ENCODE results near the gene VWC2L. TPM values are rescaled to one million over a fixed set of nuclear protein-coding genes. Genes with fewer than 3 reads are reported as not detected.
A peak's percentile ranks its signal among the peaks of the same experiment; 100 is the strongest.

Gene VWC2L
- polyA plus RNA-seq, 12 donors = not detected

DNA sequence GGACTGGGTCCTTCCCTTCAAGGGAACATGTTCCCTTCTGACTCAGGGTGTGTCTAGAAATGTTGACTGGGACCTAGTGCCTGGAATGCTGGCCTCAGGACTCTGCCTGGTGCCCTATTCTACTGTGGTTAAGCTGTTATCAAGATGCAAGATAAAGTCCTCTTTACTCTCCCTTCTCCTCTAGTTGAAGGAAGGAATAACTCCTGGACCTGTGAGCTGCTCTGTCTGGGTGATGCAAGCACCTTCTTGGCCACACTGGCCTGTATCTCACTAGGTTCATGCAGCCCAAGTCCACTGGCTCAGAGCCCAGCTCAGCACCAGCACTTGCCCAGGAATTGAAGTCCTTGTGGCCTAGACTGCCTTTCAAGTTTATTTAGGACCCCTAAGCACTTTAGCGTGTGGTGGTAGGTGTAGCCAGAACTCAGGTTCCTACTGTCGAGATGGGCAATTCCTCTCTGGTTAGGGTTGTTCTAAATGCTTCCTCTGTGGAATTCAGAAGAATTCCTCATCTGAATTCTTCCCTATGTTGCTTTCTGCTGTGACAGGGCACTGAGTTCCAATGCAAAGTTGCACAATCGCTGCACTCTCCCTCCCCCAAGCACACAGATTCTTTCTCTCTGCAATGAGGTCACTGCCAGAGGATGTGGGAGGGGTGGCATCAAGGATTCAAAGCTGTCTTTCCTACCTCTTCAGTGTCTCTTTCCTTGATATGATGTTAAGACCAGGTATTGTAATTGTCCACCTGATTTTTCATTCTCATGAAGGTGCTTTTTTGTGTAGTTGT lies 54.7 kb downstream of the VWC2L start:
- DNase-seq = no peak

DNA sequence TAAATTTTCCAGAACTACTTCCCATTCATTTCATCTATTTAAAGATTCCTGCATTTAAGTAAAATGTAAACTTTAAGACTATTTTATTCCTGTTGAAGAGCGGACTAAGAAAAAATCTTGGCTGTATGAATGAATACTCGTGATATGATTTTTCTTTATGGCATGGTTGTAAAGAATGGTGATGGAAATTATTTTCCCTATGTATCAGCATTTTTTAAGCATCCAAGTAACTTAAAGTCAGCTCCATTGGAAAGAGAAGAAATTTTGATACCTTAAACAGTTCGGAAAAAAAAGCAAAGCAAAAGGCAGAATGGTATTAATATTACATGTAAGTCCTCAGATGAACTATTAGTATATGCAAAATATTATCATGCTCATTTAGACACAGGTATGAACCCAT lies 58.9 kb downstream of the VWC2L start:
- DNase-seq = no peak

DNA sequence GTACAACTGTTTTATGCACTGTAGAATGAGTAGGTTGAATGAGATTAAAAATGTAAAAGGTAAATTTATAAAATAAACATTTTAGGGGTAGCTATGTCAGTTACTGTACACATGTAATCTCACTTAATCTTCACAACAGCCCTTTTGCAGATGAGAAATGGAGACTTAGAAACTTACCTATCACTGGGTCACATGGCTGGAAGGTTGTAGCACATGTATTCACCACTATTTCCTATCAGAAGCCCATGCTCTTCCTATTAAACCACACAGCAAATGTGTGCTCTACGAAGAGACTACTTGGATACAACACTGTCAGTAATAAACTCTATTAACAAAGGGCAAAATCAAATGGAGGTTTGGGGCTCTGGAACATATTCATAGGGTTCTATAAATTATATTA lies 60.5 kb downstream of the VWC2L start:
- DNase-seq = no peak

DNA sequence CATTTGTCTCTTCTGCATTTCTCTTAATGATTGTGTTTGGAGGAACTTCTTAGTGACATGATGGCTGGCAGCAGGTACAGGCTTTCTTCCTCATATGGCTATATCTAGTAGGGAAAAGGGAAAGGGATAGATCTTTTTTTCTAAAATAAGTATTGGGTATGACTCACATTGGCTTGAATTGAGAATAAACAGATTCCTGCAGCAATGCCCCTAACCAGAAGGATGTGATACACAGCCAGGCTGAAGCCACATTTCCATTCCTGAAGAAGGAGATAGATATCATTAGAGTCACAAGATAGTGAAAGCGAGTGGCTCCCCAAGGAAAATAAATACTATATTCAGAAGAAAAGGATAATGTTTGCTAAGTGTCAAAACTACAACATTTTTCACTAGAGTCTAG lies 61.1 kb downstream of the VWC2L start:
- DNase-seq = no peak

DNA sequence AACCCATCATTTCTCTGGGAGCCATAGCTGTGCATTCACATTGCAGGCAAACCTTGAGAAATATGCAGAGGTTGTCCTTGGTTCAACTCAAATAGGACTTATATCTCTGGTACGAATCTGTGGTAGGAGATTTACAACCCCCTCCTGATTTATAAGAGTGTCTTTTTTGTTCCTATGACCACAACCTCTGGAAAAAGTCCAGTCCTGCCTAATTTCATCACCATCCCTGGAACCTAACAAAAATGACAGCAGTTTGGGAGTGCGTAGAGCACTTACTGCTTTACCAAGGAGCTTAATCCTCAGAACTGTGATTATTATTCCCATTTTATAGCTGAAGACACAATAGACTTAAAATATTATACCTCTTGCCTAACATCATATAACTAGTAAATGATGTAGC lies 66.5 kb downstream of the VWC2L start:
- no peak for DNase-seq

DNA sequence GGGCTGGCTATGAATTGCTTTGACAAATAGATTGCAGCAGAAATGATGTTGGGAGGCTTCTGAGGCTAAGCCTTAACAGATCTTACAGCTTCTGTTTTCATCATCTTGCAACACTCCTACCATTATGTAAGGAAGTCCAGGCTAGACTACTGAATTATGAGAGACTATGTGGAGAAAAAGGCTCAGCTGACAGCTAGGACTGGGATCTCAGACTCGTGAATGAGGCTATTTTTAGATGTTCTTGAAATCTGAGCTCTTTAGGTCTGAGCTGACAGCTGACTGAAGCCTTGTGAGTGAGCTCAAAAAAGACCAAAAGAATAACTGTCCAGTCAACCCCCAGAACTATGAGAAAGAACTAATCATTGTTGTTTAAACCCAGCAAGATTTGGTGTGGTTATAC lies 70.3 kb downstream of the VWC2L start:
- peak; percentile 13 for DNase-seq

DNA sequence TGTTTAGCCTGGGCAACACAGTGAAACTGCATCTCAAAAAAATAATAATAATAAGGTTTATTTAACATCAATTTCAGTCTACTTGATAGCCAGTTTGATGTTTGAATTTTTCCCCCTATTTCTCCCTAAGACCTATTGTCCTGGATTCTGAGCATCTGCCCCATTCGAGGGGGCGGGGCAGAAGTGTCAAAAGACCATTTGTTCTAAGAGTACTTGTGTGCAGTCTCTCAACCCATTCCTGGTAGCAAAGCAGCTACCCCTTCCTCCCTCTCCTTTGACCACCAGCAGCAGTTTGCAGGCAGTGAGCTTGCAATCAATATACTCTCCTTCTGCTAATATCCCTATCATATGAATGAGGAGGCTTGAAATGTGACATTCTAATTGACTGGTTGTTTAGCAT lies 71.9 kb downstream of the VWC2L start:
- DNase-seq = no peak

DNA sequence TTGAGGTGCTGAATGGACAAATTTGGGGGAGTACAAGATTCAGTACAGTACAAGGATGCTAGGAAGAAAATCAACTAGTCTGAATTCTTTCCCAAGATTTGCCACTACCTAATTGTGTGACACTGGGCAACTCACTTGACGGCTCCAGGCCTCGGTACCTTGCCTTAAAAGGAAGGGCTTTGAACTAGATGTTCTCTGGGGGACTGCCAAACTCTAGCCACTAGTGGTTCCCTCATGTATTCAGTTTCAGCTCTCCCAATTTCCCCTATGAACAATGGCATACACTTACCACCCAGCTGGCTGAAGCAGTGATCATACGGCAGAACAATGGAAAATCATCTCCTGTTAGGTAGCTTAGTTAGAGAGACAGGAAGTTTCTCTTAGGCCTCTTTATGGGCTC lies 73.4 kb downstream of the VWC2L start:
- DNase-seq = no peak

DNA sequence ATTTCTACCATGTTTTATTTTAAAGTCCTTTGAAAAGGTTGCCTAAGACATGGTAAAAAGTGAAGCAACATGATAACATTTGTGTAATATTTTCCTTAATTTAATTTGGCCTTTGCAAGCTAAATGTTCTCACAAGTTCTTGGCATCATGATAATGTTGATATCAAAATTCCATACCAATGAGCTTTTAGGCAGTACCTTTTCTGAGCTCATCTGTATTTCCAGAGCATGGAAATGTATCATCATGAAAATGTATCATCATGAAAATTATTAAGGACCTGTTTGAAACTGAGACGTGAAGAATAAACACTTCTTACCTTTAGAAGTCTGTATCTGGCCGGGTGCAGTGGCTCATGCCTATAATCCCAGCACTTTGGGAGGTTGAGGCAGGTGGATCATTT lies 73.8 kb downstream of the VWC2L start:
- no peak for DNase-seq

DNA sequence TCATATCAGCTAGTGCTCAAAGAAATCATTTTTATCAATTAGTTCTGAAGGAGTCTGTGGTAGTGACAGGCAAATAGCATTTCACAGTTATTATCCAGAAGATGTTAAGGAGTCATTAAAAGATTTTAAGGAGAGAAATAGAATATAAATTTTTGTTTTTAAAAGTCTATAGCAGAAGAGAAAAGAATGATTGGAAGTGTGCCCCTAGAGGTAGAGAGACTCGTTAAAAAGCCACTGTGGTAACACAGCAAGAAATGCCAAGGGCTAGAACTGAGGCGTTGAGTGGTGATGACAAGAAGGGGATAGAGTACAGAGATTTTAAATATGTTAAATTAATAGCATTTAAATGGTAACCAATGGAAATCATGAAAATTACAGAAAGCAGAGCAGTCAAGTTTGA lies 78.3 kb downstream of the VWC2L start:
- DNase-seq = no peak

DNA sequence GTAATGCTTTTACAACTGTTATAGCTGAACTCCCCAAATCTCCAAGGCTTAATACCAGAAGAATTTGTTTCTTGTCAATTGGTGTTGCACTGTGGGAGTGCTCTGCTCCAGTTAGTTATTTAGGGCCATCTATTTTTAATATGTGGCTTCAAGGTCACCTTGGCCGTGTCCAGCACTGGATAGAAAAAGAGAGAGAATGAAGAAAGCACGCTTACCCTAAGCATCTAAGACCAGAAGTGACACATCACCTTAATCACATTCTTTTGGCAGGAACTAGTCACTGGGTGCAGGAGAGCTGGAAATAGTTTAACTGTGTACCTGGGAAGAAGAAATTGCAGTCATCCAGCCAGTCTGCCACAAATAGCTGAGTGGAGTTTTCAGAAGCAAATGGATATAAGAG lies 78.8 kb downstream of the VWC2L start:
- no peak for DNase-seq

DNA sequence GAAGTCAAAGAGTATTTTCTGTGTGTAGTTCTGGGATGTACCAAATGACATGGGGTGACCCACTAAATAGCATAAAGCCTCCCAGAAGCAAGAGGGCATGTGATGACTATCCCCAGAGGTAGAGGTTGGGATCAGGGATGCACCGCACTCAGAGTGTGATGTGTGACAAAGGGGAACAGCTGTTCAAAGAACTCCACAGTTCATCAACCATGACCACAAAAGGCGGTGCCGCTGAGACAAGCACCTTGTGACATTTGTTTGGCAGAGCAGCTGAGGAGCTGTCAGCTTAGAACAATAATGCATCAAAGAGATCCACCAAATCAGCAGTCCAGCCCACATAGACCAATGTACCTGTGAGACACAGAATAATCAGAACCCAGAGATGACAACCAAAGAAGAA lies 81.3 kb downstream of the VWC2L start:
- no peak for DNase-seq

DNA sequence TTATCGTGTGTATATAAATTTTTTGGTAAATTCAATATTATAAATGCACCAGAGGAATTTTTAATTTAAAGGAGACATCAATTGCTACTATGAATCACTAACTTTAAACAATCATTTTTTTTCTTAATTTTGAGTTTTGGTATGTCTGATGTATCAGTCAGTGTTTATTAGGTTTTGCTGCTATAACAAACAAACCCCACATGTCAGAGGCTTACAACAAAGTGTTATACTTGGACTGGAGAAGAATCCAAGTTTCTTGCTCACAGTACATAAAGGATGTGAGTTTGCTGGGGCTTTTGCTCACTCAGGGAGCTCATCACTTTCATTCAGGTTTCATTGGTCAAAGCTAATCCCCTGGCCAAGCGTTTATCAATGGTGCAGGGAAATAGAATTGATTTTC lies 81.8 kb downstream of the VWC2L start:
- no peak for DNase-seq

DNA sequence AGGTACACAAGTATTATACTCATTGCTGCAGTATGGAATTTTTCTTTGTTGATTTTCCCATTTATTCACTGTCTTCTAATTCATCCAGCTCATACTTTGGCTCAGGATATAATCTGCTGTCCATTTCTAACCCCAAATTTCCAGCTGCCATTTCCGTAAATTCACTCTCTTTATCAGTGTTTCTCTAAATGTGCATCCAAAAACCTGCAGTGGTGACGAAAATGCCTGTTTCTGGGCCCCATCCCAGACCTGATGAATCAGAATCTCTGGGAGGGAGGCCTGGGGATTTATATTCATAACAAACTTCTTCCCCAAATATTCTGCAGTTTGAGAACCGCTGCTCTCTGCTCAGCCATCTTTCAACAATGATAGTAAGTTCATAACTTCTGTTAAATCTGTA lies 86.6 kb downstream of the VWC2L start:
- no peak for DNase-seq

DNA sequence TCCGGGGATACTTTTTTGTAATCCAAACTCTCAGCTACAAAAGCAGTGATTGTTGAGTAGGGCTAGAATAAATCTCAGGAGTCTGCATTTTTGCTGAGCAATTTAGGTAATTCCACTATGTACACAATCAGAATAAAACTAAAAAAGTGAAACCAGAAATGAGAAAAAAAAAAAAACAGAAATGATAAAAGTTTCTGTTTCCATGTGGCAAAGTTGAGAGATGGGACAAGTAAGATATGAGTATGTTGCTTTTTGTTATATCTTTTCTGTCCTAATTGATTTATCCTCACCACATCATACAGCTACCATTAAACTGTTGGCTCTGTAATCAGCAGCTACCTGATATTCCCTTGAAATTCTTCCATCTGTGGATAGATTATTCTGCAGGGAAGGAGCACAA lies 92.7 kb downstream of the VWC2L start:
- DNase-seq = no peak

DNA sequence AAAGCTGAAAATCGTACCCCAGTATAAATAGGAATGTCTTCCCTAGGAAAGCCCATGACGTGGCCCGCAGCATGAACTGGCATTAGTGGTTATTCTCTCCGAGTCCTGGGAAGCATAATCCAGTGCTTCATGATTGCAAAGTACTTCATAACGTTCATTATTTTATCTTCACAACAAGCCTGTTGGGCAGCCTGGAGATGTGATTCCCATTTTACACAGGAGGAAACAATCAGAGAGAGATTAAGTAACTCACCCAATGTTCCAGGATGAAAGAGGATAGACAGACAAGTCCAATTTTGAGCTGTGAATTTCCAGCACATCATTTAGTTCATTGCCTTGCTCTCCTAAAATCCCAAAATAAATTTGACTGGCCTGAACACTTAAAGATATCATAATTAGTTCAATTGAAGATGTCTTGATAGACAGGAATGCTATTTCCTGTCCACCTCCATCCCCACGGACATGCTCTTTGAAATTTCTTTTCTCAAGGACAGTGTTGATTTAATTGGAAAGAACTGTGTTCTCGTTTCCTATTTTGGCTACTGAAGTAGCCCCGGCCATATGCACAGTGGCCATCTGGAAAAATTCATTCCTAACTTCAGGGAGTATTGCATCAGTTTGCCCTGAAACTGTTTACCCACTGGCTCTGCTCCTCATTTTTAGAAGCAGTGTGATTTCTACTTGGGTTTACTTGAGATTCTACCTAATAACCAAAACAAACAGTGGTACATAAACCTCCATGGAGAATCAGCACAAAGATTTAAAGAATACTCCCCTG lies 93.9 kb downstream of the VWC2L start:
- DNase-seq = no peak

DNA sequence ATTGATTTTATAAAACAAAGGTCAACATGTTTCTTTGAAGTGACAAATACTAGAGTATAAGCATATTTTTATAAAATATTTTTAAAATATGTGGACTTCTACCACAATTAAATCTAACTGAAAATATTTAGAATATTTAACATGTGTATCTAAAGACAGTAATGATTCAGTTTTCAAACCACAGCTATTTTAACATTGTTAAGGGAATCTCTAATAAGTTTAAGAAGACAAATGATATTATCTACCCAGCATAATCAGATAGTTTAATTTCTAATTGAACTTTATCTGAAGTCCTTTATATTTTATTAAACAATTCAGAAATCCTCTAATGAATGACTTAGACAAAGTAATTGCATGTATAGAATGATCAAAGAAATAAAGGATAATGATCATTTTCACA lies 96.2 kb downstream of the VWC2L start:
- DNase-seq = no peak

DNA sequence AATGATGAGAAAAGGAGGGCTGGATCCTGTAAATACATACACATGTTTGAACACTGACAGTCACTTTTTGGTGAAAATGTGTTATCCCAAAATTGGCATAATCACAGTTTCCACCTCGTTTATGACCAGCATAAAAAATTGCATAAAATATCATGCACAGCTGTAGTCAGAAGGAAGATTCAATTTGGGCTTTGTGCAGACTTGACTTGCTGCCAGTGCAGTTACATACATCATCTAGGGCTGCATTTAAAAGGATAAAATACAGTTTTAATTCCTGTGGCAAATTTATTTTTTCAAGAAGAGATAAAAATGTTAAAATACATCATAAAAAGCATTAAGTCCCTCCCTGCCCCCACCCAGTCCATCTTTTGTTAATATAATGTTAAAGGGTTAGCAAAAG lies 103.8 kb downstream of the VWC2L start:
- DNase-seq = peak; percentile 32

DNA sequence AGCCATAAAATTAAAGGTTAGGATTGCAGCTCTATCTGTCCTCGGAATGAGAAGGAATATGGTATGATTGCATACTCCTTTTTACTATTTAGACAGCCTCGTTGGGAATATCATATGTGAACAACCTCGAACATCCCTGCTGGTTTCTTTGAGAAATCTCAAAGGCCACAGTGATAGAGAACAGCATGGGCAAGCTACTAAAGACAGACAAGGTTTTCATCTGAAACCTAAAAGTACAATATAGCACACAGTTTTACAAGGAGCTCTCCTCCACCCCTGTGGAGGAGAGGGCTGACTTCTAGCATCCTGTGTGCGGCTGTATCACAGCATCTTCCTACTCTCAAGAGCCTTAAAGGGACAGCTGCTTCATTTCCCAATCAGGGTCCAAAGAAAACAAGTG lies 104.3 kb downstream of the VWC2L start:
- DNase-seq = no peak

DNA sequence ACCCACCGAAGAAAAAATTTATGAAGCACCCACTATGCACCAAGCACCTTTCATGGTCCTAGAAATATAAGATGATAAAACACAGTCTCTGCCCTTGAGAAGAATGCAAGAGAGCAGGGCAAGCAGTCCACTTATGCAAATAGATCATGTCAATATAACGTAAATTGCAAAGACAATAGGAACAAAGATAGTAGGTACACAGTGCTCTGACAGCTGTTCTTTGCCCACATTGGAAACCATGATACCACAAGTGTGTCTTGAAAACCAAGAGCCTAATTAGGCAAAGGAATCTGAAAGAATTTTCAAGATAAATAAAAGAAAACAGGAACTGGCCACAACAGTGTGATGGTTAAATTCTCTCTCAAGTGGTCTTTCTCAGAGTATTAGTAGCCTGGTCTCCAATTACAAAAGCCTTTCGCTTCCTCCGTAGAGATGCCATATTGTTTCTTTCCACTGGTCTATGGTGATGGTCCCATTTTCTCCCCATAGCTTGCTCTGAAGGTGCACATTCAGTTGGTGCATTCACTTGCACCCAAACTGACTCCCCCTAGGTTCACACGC lies 108.5 kb downstream of the VWC2L start:
- DNase-seq = no peak

DNA sequence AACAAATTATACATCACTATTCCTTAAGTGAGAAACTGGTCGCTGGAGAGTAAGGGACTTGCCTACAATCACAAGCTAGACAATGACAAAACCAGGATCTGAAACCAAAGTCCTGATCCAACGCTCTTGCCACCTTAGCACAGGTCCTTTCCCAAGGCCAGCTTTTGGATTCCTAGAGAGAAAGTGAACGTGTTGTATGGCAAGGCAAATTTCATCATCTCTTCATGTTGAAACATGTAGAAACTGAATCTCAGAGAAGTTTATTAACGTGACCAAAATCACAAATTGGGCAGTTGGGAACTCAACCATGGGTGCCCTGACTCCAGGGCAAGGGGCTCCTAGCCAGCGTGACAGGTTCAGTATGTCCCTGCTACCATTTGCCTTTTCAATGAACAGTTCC lies 118.2 kb downstream of the VWC2L start:
- DNase-seq = no peak

DNA sequence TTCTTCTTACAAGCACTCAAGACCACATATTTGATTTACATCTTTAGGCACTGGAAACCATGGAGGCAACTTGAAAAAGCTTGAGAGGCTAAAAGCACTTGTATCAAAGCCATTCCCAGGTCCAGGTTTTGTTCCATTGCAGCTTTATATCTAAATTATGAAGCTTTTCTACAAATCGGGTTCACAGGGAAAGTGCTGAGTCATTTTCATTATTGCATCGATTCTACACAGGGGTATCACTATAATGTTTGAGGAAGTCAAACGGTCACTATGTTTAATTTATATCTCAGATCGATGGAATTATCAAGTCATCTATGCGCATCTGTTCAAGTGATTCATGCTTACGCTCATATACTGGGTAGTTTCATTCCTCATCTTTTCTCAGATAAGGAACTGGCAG lies 118.7 kb downstream of the VWC2L start:
- no peak for DNase-seq

DNA sequence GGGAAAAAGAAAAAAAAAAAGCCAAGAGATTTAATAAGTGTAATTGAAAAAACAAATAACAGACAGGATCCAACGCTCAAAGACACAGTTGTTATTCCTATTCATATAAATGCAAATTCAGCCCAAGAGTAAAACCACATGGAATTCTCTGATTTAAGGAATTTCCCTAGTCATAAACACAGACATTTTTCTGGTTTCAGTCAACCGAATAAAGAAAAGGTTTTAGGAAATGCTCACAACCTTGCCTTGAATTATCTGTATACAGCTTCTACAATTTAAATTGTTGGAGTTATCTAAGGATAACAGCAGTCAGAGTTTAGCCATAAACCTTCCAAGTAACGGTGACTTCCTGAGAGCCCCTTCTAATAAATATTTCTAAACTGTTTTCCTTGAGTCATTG lies 122.7 kb downstream of the VWC2L start:
- DNase-seq = no peak

Data from muscle of arm (tissue), 12 donors.